H1 (cell line): Measurements from ENCODE around the gene TUBB1. TPM values are rescaled to one million over a fixed set of nuclear protein-coding genes. Genes with fewer than 3 reads are reported as not detected.

Source experiments
- ATF3 ChIP-seq: IDR thresholded peaks from 2 replicates; pipeline ENCODE4 v1.6.1; 2011; ENCODE audit warnings: low read depth, mild to moderate bottlenecking, low read length; ENCODE audit not compliant: insufficient read depth
- BCL11A ChIP-seq, 2 experiments: IDR thresholded peaks; one replicate each; pipeline ENCODE4 v1.6.1; 2011; ENCODE audit warnings: low read depth in 2 of 2, low read length in 2 of 2, mild to moderate bottlenecking in 2 of 2
- CHD1 ChIP-seq: IDR thresholded peaks from 2 replicates; pipeline ENCODE4 v1.6.1; 2012; ENCODE audit warnings: low read depth, low read length, improper control_type of control experiment
- EGR1 ChIP-seq: IDR thresholded peaks from 2 replicates; pipeline ENCODE4 v1.6.1; 2011; ENCODE audit warnings: low read depth, low read length, borderline replicate concordance
- RBBP5 ChIP-seq: IDR thresholded peaks from 2 replicates; pipeline ENCODE4 v1.7.1; 2012; ENCODE audit warnings: low read depth, mild to moderate bottlenecking, inconsistent platforms, low read length, moderate library complexity, borderline replicate concordance
- SIN3A ChIP-seq, 2 experiments: IDR thresholded peaks in 1 of 2; conservative IDR thresholded peaks in 1 of 2; 2 replicates each; pipeline ENCODE4 v1.6.1; 2011 to 2012; ENCODE audit warnings: low read length in 2 of 2, improper control_type of control experiment in 1 of 2, low read depth in 1 of 2, mild to moderate bottlenecking in 1 of 2
- polyA plus RNA-seq, 7 experiments: library from polyadenylated mRNA; depleted of rRNA in 3 of 7; stranded (reverse) in 5 of 7; unstranded in 2 of 7; fragments of >200 nt in 5 of 7; fragments of 200-250 nt in 2 of 7; gene quantifications; 1 replicate in 5 of 7; 2 replicates in 1 of 7; 4 replicates in 1 of 7; pipeline versions ENCODE4 v1.2.1 to v1.2.3, GENCODE V29; 2011 to 2013; ENCODE audit warnings: missing spikeins in 2 of 7, mixed read lengths in 2 of 7
- total RNA-seq: library from RNA; stranded (reverse); fragmentation: NEBNext Ultra II Directional; extraction: Animal tissue kit (Norgen Biotek cat#: 25700); gene quantifications from 2 replicates; pipeline ENCODE4 v1.2.1, GENCODE V29; 2021

The TUBB1 gene
- total and polyA plus RNA-seq, 2 of the 8 experiments (the other 6 are each of a cell fraction or from before 2014, with no cell fraction given), result not detected

- TF ChIP-seq RBBP5, result no peak
- TF ChIP-seq BCL11A (IDR thresholded peaks at IDR 0.05; ENCODE audit: low read depth in 2 of 2, low read length in 2 of 2), result no peak
- TF ChIP-seq SIN3A (conservative IDR thresholded peaks at IDR 0.05 in 1 of 2, IDR thresholded peaks at IDR 0.05 in 1 of 2; ENCODE audit: low read depth in 1 of 2, low read length in 2 of 2), result no peak
- TF ChIP-seq EGR1, result no peak
- TF ChIP-seq ATF3, result no peak
- no peak for TF ChIP-seq CHD1
These were observed 42.9 kb downstream of the TUBB1 start (continued) for GRCh38 chr20:59062081-59062480.
